GM19351 (cell line): ENCODE results near the gene CARHSP1.
"Not testable (repeated sequence)": the region's sequence is repeated elsewhere in the genome, so short reads cannot be mapped to it uniquely, and the experiment has no call there.

Source experiments
- ATAC-seq: cut with Tn5 transposase; IDR thresholded peaks from one replicate; pipeline ENCODE4 v1.9.1; 2021; ENCODE audit warnings: mild to moderate bottlenecking, moderate library complexity; ENCODE audit not compliant: unreplicated experiment

Gene CARHSP1

GRCh38 chr16:8893976-8894690 lies 25.3 kb upstream of the CARHSP1 start:
- ATAC-seq, result no peak

- no peak for ATAC-seq
These were observed 24.6 kb upstream of the CARHSP1 start for GRCh38 chr16:8893426-8893825.

GRCh38 chr16:8892101-8892575 lies 23.3 kb upstream of the CARHSP1 start:
- ATAC-seq, result peak; percentile 35

GRCh38 chr16:8890549-8890921 lies 21.7 kb upstream of the CARHSP1 start:
- no peak for ATAC-seq

- ATAC-seq, result no peak
These were observed 21.2 kb upstream of the CARHSP1 start for GRCh38 chr16:8889893-8890548.

- ATAC-seq, result no peak
These were observed 20.4 kb upstream of the CARHSP1 start for GRCh38 chr16:8888951-8889892.

GRCh38 chr16:8887952-8888560 lies 19.2 kb upstream of the CARHSP1 start:
- no peak for ATAC-seq

GRCh38 chr16:8887431-8887765 lies 18.6 kb upstream of the CARHSP1 start:
- no peak for ATAC-seq

- ATAC-seq, result no peak
These were observed 18.0 kb upstream of the CARHSP1 start for GRCh38 chr16:8886593-8887430.

GRCh38 chr16:8885674-8886592 lies 17.1 kb upstream of the CARHSP1 start:
- no peak for ATAC-seq

GRCh38 chr16:8882725-8883377 lies 14.0 kb upstream of the CARHSP1 start:
- ATAC-seq, result no peak

GRCh38 chr16:8882041-8882617 lies 13.3 kb upstream of the CARHSP1 start, which contains the start of gene LITAFD:
TSS of gene LITAFD (plus strand) at chr16:8882351. CDS start at chr16:8884356, 2,005 bp downstream.
- no peak for ATAC-seq

GRCh38 chr16:8880839-8881510 lies 12.2 kb upstream of the CARHSP1 start:
- ATAC-seq, result no peak

- ATAC-seq, result no peak
These were observed 9.7 kb upstream of the CARHSP1 start for GRCh38 chr16:8878523-8878911.

- ATAC-seq, result no peak
These were observed 9.2 kb upstream of the CARHSP1 start for GRCh38 chr16:8877894-8878522.

- ATAC-seq, result not testable (repeated sequence)
These were observed 6.5 kb upstream of the CARHSP1 start for GRCh38 chr16:8875317-8875716.

GRCh38 chr16:8874388-8874787 lies 5.6 kb upstream of the CARHSP1 start:
- ATAC-seq, result no peak
